Tibial nerve (tissue), 4 donors: ENCODE measurements around the gene LTB4R. TPM values are rescaled to one million over a fixed set of nuclear protein-coding genes. Genes with fewer than 3 reads are reported as not detected.

Experiments
- DNase-seq, 2 donors: peaks; one replicate each; pipeline ENCODE4 v3.0.0-alpha.2; 2019; ENCODE audit warnings: low spot score in 2 of 2
- H3K27ac ChIP-seq, 4 donors: fragments of 200-600 bp; sonication (generic) in 3 of 4; one replicate each; pipeline ENCODE4 v1.5.1; 2017 to 2019; ENCODE audit warnings: mild to moderate bottlenecking in 1 of 4
- H3K27me3 ChIP-seq, 2 donors: fragments of 200-600 bp; sonication (generic) in 1 of 2; one replicate each; pipeline versions ENCODE4 v1.5.1 to v1.6.0; 2017 to 2019
- H3K36me3 ChIP-seq, 3 donors: fragments of 200-600 bp; sonication (generic); one replicate each; pipeline ENCODE4 v1.5.1; 2018 to 2019
- H3K4me1 ChIP-seq, 4 donors: fragments of 200-600 bp; sonication (generic) in 3 of 4; one replicate each; pipeline ENCODE4 v1.5.1; 2017 to 2019
- H3K4me3 ChIP-seq, 4 donors: fragments of 200-600 bp; sonication (generic) in 3 of 4; one replicate each; pipeline ENCODE4 v1.5.1; 2017 to 2019; ENCODE audit warnings: mild to moderate bottlenecking in 1 of 4, moderate library complexity in 1 of 4
- H3K9me3 ChIP-seq, 4 donors: fragments of 200-600 bp; sonication (generic) in 3 of 4; one replicate each; pipeline ENCODE4 v1.5.1; 2017 to 2019
- EP300 ChIP-seq, 2 donors: sonication (generic); formaldehyde crosslinking; IDR thresholded peaks; one replicate each; pipeline ENCODE4 v1.6.1; 2017; ENCODE audit warnings: antibody characterized with exemption in 2 of 2, mild to moderate bottlenecking in 1 of 2
- POLR2A ChIP-seq, 2 donors: fragments of 450-650 bp; IDR thresholded peaks; one replicate each; pipeline ENCODE4 v1.6.1; 2017; ENCODE audit warnings: antibody characterized with exemption in 2 of 2, mild to moderate bottlenecking in 2 of 2, moderate library complexity in 2 of 2
- WGBS, 2 donors: methylation state at CpG; one replicate each; pipeline ENCODE4 v1.1.5; 2018; 5-methylcytosine and 5-hydroxymethylcytosine counted together
- total RNA-seq, 4 donors: library from RNA; depleted of rRNA; stranded (reverse); fragments of >200 nt; gene quantifications; one replicate each; pipeline ENCODE4 v1.1.0, GENCODE V29; 2016
- TF ChIP-seq, protein P1 (sequence below), 5 experiments: fragments of 200-600 bp in 3 of 5; fragments of 450-650 bp in 2 of 5; sonication (generic) in 3 of 5; IDR thresholded peaks; one replicate each; pipeline ENCODE4 v1.5.1; 2016 to 2019; ENCODE audit warnings: antibody characterized with exemption in 5 of 5, mild to moderate bottlenecking in 3 of 5, moderate library complexity in 2 of 5

LTB4R gene
- total RNA-seq, 4 donors from 2014 or later, result 8.4 to 14.4 (median 11.8) TPM

GRCh38 chr14:24308342-24309124, 2.8 kb upstream of the LTB4R start:
- Histone ChIP-seq H3K4me1 (peaks cover 0 to 52% (median 24%) of the 10 kb centered on the region in 4 donors), H3K9me3 (no peaks in the 10 kb centered on the region), H3K27me3 (no peaks in the 10 kb centered on the region), H3K4me3 (no peak overlapping the region), H3K27ac (no peak overlapping the region), H3K36me3 (peaks cover 7 to 45% (median 35%) of the 10 kb centered on the region in 3 donors)
- WGBS, 2 donors, result 80 to 85% methylated on average over 7 of the region's 7 CpGs
- DNase-seq, result no peak
- TF ChIP-seq EP300 (IDR thresholded peaks at IDR 0.05) (no peak), POLR2A (IDR thresholded peaks at IDR 0.05) (no peak)
- TF ChIP-seq, protein P1, sequence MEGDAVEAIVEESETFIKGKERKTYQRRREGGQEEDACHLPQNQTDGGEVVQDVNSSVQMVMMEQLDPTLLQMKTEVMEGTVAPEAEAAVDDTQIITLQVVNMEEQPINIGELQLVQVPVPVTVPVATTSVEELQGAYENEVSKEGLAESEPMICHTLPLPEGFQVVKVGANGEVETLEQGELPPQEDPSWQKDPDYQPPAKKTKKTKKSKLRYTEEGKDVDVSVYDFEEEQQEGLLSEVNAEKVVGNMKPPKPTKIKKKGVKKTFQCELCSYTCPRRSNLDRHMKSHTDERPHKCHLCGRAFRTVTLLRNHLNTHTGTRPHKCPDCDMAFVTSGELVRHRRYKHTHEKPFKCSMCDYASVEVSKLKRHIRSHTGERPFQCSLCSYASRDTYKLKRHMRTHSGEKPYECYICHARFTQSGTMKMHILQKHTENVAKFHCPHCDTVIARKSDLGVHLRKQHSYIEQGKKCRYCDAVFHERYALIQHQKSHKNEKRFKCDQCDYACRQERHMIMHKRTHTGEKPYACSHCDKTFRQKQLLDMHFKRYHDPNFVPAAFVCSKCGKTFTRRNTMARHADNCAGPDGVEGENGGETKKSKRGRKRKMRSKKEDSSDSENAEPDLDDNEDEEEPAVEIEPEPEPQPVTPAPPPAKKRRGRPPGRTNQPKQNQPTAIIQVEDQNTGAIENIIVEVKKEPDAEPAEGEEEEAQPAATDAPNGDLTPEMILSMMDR (IDR thresholded peaks at IDR 0.05), result no peak

- WGBS, 2 donors, result 59 to 68% methylated on average over 5 of the region's 5 CpGs
- no peak for DNase-seq
- Histone ChIP-seq H3K36me3 (peaks cover 2 to 34% (median 24%) of the 10 kb centered on the region in 3 donors), H3K27ac (peak within 1 kb of the TSS; percentile 40 to 90 (median 80)), H3K9me3 (no peaks in the 10 kb centered on the region), H3K4me3 (peak within 1 kb of the TSS; percentile 41 to 76 (median 58)), H3K27me3 (no peaks in the 10 kb centered on the region), H3K4me1 (peaks cover 0 to 63% (median 27%) of the 10 kb centered on the region in 4 donors)
- TF ChIP-seq EP300 (IDR thresholded peaks at IDR 0.05), result no peak
- TF ChIP-seq POLR2A (IDR thresholded peaks at IDR 0.05), result no peak
Measured at GRCh38 chr14:24309538-24310264, 1.6 kb upstream of the LTB4R start, which contains the start of gene LTB4R2. Gene LTB4R2, plus strand, starts transcription at chr14:24310140. Its CDS starts 525 bp downstream, at chr14:24310665.

GRCh38 chr14:24310265-24310645, 1.0 kb upstream of the LTB4R start:
- peak overlapping the region in 3 of 4 donors; percentile 0 to 90 (median 79) for H3K27ac ChIP-seq
- TF ChIP-seq POLR2A (IDR thresholded peaks at IDR 0.05), result no peak
- TF ChIP-seq EP300 (IDR thresholded peaks at IDR 0.05), result no peak
- TF ChIP-seq, protein P1 (IDR thresholded peaks at IDR 0.05), result no peak
- peak overlapping the region; percentile 41 to 76 (median 58) for H3K4me3 ChIP-seq
- WGBS, 2 donors, result 35 to 85% methylated on average over 1 to 4 of the region's 5 CpGs
- no peaks in the 10 kb centered on the region for H3K9me3 ChIP-seq
- no peak for DNase-seq
- peaks cover 0 to 28% (median 23%) of the 10 kb centered on the region in 3 donors for H3K36me3 ChIP-seq
- H3K27me3 ChIP-seq, result no peaks in the 10 kb centered on the region
- H3K4me1 ChIP-seq, result peaks cover 0 to 68% (median 30%) of the 10 kb centered on the region in 4 donors

- TF ChIP-seq, protein P1 (IDR thresholded peaks at IDR 0.05), result no peak
- TF ChIP-seq EP300 (IDR thresholded peaks at IDR 0.05) (no peak), POLR2A (IDR thresholded peaks at IDR 0.05) (no peak)
- H3K36me3 ChIP-seq, result peaks cover 0 to 10% (median 6%) of the 10 kb centered on the region in 3 donors
- H3K4me1 ChIP-seq, result peaks cover 0 to 83% (median 35%) of the 10 kb centered on the region in 4 donors
- WGBS, 2 donors, result 89 to 96% methylated on average over 1 of the region's 1 CpG
- H3K9me3 ChIP-seq, result no peaks in the 10 kb centered on the region
- no peak for DNase-seq
- peaks cover 0 to 13% of the 10 kb centered on the region in 2 donors for H3K27me3 ChIP-seq
- H3K27ac ChIP-seq, result peak overlapping the region in 3 of 4 donors; percentile 79 to 90 (median 80)
- peak overlapping the region; percentile 41 to 76 (median 58) for H3K4me3 ChIP-seq
Measured at GRCh38 chr14:24311837-24312615, 724 bp downstream of the LTB4R start.
